Stimulated activated CD8-positive, alpha-beta memory T cell treated with anti-CD3 and anti-CD28 coated beads, Interleukin-4, amount 100 ng/mL, for 4 hours (primary cell): Measurements from ENCODE around the gene TYMP.
A peak's percentile ranks its signal among the peaks of the same experiment; 100 is the strongest.

ENCODE experiments used
- DNase-seq, 2 donors: peaks; one replicate each; pipeline ENCODE4 v3.0.0-alpha.2; 2020; ENCODE audit warnings: low read depth in 2 of 2, low spot score in 1 of 2

Gene TYMP

GRCh38 chr22:50529897-50530579, at the start of gene TYMP:
TYMP (minus strand) TSS chr22:50530012; CDS start chr22:50529709, 303 bp downstream.
- DNase-seq, result peak in 1 of 2 donors; percentile 36

DNA sequence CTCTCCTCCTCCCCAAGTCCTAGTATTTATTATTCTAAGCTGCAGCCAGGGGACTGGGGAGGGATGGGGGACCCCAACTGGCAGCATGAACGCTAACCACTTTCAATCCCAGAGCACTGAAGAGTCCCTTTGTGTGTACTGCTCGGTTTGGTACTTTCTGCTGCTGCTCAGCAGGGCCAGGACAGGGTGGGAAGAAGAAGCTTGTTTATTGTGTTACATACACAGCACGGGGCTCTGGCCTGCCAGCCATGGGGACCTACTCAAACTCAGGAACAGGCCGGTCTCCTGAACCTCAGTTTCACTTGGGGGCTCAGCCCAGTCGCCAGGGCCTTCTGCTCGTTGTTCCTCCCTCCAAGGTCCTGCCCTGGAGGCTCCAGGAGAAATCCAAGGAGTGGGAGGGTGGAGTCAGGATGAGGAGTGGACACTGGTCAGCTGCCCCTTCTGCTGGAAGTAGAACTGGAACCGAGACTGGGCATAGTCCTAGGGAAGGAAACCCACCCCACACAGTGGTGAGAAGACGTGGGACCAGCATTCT, 49.0 kb upstream of the TYMP start:
- no peak for DNase-seq

GRCh38 chr22:50577987-50578775, 48.4 kb upstream of the TYMP start, which contains the start of gene CPT1B:
CPT1B (minus strand) TSS chr22:50578427; CDS start chr22:50577915, 512 bp downstream.
- no peak for DNase-seq

- no peak for DNase-seq
These were observed 47.8 kb upstream of the TYMP start for GRCh38 chr22:50577697-50577986.

GRCh38 chr22:50576806-50577696, 47.2 kb upstream of the TYMP start:
- no peak for DNase-seq

DNA sequence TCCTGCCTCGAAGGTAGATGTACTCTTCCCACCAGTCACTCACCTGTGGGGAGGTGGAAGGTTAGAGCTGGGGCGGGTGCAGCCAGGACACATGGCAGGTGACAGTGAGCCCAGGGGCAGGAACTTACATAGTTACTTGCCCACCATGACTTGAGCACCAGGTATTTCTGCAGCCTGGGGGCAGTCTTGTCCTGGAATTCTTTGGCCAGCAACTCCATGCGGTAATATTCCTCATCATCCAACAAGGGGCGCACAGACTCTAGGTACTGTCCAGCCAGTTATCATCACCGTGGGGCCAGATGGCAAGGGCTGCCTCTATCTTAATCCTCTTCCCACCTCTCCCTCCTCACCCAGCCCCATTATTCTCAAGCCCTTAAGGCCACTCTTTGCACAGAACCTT, 46.3 kb upstream of the TYMP start:
- DNase-seq, result no peak

DNA sequence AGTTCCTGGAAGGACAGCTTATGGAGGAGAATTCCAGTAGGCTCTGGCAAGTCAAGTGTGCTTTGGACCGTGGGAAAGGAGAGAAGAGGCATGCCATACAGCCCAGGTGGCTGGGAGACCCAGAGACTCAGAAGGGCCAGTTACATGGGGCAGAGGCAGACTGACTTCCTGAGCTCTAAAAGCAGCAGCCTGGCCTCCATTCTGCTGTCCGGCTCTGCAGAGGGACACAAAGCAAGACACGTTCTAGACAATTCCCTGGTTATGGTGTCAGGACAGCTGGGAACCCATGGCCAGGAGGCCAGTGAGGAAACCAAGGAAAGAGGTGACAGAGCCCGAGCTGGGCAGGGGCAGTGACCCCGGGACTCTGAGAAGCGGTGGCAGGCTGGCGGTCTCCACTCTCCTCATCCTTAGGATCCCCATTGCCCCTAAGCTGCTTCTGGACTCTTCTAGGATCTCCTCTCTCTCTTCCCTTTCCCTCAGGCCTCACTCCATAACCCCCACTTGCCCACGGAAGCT, 45.7 kb upstream of the TYMP start:
- no peak for DNase-seq

- DNase-seq, result no peak
These were observed 44.6 kb upstream of the TYMP start for GRCh38 chr22:50574383-50574755.

- DNase-seq, result no peak
These were observed 43.9 kb upstream of the TYMP start for GRCh38 chr22:50573491-50574382.

- DNase-seq, result no peak
These were observed 43.2 kb upstream of the TYMP start for GRCh38 chr22:50572965-50573364.

DNA sequence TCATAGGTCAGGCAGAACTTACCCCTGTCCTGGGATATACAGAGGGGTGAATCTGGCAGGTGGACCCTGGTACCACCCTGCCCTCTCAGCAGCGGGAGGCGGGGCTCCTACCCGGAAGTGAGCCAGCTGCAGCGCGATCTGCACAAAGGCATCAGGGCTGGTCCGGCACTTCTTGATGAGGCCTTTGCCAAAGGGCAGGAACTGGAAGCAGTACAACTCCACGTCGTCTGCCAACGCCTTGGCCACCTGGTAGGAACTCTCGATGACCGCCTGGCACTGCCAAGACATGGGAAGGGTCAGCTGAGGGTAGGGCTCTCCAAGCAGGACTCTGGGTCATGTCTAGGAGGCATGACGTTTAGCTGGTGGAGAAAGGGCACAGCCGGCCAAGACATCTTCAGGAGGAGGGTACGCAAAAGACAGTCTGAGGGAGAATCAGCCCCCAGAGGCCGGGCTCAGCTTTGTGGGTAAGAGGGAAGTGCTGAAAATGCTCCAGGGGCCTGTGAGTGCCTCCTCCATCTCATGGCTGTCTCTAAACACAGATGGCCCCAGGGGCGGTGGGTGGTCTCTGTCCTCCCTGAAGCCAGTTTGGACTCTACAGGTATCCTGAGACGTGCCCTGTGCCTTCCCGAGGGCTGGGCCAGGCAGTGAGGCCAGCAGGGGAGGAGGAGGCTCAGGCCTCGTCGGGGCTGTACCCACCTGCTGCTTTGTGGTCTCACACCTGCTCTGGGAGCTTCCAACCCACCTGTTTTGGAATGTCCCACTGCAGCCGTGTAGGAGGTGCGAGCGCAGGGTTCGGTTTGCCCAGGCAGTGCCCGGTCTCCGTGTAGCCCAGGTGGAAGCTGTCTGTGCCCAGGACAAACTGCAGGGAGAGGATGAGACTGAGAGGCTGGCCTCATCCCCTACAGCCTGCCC, 41.7 kb upstream of the TYMP start:
- DNase-seq, result no peak

GRCh38 chr22:50570861-50571260, 41.0 kb upstream of the TYMP start:
- DNase-seq, result no peak

DNA sequence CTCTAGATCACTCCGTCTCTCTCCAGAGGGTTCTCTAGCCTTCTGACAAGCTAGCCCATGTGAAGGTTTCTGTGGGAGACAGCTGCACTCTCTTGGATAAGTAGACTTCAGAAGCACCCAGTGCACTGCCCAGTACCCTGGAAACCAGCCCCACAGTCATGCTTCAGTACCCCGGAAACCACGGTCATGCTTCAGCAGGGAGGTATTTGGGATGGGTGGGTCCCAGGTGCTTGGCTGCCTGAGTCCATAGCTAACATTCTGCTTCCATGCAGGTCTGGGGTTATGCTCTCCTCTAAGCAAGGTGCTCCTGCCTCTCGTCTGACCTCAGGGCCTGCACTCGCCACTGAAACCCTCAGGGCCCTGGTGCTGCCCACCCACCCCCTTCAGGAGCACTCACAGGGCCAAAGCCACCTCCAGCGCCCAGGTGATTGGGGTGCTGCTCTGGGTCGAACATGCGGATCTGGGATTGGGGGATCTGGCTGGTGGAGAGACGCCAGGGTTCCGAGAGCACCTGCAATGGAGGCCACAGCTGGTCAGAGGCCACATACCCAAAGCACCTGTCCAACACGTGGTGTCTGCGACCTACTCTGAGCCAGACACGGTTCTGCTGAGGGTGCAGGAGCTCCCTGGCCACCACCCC, 40.2 kb upstream of the TYMP start:
- DNase-seq, result no peak

- DNase-seq, result no peak
These were observed 39.2 kb upstream of the TYMP start for GRCh38 chr22:50569041-50569459.

DNA sequence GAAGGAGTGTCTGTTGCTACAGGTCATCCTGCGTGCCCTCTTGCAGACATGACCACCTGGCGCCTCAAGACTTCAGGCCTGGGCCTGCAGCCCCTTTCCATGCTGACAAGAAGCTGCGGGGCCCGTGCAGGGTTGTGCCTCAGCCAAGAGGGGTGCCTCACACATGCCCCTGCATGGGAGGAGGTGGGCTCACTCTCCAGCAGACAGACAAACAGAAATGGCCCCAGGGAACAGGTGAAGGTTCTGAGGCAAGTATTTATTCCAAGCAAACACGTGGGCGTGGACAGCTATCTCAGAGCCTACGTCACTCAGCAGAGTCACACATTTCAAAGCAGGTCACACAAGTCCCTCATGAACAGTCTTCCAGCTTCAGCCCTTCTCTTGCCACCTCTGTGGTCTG, 38.8 kb upstream of the TYMP start:
- no peak for DNase-seq

DNA sequence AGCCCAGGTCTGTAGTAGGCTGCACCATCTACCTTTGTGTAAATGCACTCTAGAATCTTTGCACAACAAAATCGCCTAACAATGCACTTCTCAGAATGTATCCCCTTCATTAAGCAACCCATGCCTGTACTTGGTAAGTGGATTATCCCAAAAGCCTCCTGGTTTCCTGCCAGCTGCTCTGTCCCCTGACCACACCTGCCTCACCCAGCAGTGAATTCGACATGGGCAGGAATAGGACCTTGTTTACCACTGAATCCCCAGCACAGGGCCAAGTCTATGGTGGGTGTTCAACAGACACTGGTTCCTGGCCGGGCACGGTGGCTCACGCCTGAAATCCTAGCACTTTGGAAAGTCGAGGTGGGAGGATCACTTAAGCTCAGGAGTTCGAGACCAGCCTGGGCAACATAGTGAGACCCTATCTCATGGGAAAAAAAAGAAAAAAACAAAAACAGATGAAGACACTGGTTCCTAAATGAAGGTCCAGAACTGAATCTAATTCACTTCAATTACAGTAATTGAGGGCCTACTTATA, 38.0 kb upstream of the TYMP start:
- no peak for DNase-seq

DNA sequence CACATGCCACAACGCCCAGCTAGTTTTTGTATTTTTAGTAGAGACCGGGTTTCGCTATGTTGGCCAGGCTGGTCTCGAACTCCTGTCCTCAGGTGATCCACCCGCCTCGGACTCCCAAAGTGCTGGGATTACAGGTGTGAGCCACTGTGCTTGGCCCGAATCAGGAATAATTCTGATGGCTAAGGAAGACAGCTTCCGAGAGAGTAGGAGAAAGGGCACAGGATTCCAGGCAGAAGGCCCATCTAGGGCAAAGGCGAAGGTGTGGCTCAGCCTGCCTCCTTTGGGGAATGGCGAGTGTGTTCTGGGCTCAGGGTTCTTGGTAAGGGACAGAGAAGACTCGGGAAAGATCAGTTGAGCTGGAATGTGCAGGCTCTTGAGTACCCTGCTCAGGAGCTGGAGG, 34.5 kb upstream of the TYMP start:
- no peak for DNase-seq

DNA sequence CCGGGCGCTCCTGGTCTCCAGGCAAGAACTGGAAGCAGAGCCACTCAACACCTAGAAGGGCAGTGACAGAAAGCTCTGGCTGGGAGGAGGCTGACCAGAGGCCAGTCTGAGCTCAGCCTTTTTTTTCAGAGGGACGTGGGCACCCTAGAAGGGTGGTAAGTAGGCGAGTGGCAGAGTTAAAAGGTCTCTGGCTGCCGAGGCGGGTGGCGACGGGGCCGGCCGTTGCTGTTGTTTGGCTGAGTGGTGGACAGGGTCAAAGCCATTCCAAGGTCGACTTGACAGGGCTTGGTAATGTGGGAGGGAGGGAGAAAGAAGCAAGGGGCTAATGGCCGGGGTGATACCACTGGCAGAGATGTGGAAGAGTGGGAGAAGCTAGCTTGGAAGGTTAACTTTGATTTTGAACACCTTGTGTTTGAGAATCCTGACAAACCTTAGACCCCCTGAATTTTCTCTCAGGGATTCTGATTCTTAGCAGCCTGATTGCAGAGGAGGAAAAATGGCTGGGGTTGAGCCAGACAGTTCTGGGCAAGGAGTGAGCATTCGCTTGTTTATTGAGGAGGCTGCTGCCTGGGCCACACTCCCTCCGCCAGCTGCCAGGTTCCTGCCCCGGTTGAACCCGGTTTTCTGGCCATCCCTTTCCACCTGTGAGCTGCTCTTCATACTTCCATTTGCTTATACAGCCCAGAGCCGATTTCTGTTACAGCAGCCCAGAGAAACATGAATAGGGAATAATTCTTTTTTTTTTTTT, 33.8 kb upstream of the TYMP start:
- DNase-seq, result no peak
